ENCODE data around the gene DCXR. TPM values are rescaled to one million over a fixed set of nuclear protein-coding genes. Genes with fewer than 3 reads are reported as not detected.

The DCXR gene
- total and polyA plus RNA-seq, 2 donors (not counting 3 experiments of a cell fraction or from before 2014, with no cell fraction given), result 93.0 to 178 TPM

GRCh38 chr17:82051776-82052637 lies 14.5 kb upstream of the DCXR start, which contains the start of the genes GPS1 and RFNG:
GPS1 (plus strand) TSS chr17:82051898; CDS start chr17:82051932, 34 bp downstream.
RFNG (minus strand) TSS chr17:82051811; CDS start chr17:82051766, 45 bp downstream.
- peaks cover 12 to 31% of the 10 kb centered on the region in 2 experiments for H3K36me3 ChIP-seq (ENCODE audit: control insufficient read depth in 2 of 2, extremely low read depth in 1 of 2, insufficient read depth in 2 of 2, low read length in 2 of 2)
- no peak within 1 kb of the TSS for H3K27ac ChIP-seq (ENCODE audit: insufficient read depth, low read depth, low read length)
- no peak for TF ChIP-seq MAX (IDR thresholded peaks at IDR 0.05; ENCODE audit: insufficient read depth, insufficient read length)
- TF ChIP-seq EZH2 (IDR thresholded peaks at IDR 0.05; ENCODE audit: borderline replicate concordance, low read depth, low read length, severe bottlenecking), result no peak
- TF ChIP-seq POLR2AphosphoS5 (IDR thresholded peaks at IDR 0.05; ENCODE audit: insufficient read depth, low read depth, low read length), result peak; percentile 44
- TF ChIP-seq MYC (IDR thresholded peaks at IDR 0.05; ENCODE audit: low read depth, low read length), result no peak
- H3K4me2 ChIP-seq (ENCODE audit: insufficient read depth, low read length), result peak within 1 kb of the TSS; percentile 78
- dilution Hi-C loops (cut with MboI; ENCODE audit: extremely low pct_ligation_motif_present, low sequenced_read_pairs), result no loop called here
- peak within 1 kb of the TSS; percentile 65 to 89 (median 76) for H3K4me3 ChIP-seq (replicated peaks in 1 of 3; ENCODE audit: insufficient read depth in 1 of 3, low read depth in 1 of 3, low read length in 3 of 3)
- peak within 1 kb of the TSS; percentile 54 for H2AFZ ChIP-seq (ENCODE audit: low read depth, low read length)
- DNase-seq (ENCODE audit: low read depth, low spot score), result peak; percentile 33
- no peaks in the 10 kb centered on the region for H3K9me1 ChIP-seq (replicated peaks; ENCODE audit: control insufficient read depth, extremely low read depth, insufficient read depth, low read length)
- intact Hi-C loops (cut with micrococcal nuclease), result loop anchor here (2.0 kb wide), 1 partner anchor 15 kb away; the partner anchor contains the start of gene DCXR
- ChIA-PET CTCF (interaction anchor here (1.0 to 3.8 kb wide), 3 partner anchors 14 to 92 kb away, joined by 5 to 19 read pairs (median 18); partner anchors contain the start of genes DCXR and RAC3), POLR2A (no interaction called here)
- TSS peak; percentile 18 for BruUV-seq (replicated peaks)
- no peaks in the 10 kb centered on the region for H3K27me3 ChIP-seq (ENCODE audit: control insufficient read depth in 2 of 2, insufficient read depth in 2 of 2, low read length in 2 of 2)
- peak; percentile 63 for FAIRE-seq
- peak within 1 kb of the TSS; percentile 61 for H3K9ac ChIP-seq (replicated peaks; ENCODE audit: extremely low read depth, insufficient read depth, low read length)
- H3K79me2 ChIP-seq (ENCODE audit: control insufficient read depth, insufficient read depth, low read length), result peaks cover 11% of the 10 kb centered on the region
- H3K9me3 ChIP-seq (replicated peaks; ENCODE audit: control insufficient read depth, insufficient read depth, low read length), result no peaks in the 10 kb centered on the region
- H3K4me1 ChIP-seq (ENCODE audit: control insufficient read depth, extremely low read depth, insufficient read depth, low read length), result peaks cover 11% of the 10 kb centered on the region
- H4K20me1 ChIP-seq (replicated peaks; ENCODE audit: control insufficient read depth, extremely low read depth, insufficient read depth, low read length), result no peaks in the 10 kb centered on the region

Measured in endothelial cell of umbilical vein (primary cell).